Measurements from ENCODE around the gene FAM24B. TPM values are rescaled to one million over a fixed set of nuclear protein-coding genes. Genes with fewer than 3 reads are reported as not detected.

FAM24B gene
- total and polyA plus RNA-seq, 2 donors (not counting 3 experiments of a cell fraction or from before 2014, with no cell fraction given): 9.3 to 10.6 TPM

- Histone ChIP-seq H2AFZ (ENCODE audit: low read depth, low read length) (no peak overlapping the region), H3K9me3 (replicated peaks; ENCODE audit: control insufficient read depth, insufficient read depth, low read length) (no peaks in the 10 kb centered on the region), H3K4me2 (ENCODE audit: insufficient read depth, low read length) (no peak overlapping the region), H4K20me1 (replicated peaks; ENCODE audit: control insufficient read depth, extremely low read depth, insufficient read depth, low read length) (no peaks in the 10 kb centered on the region), H3K4me1 (ENCODE audit: control insufficient read depth, extremely low read depth, insufficient read depth, low read length) (no peaks in the 10 kb centered on the region), H3K79me2 (ENCODE audit: control insufficient read depth, insufficient read depth, low read length) (no peaks in the 10 kb centered on the region), H3K27me3 (ENCODE audit: control insufficient read depth in 2 of 2, insufficient read depth in 2 of 2, low read length in 2 of 2) (peaks cover 2 to 3% of the 10 kb centered on the region in 2 experiments), H3K27ac (ENCODE audit: insufficient read depth, low read depth, low read length) (no peak overlapping the region), H3K9ac (replicated peaks; ENCODE audit: extremely low read depth, insufficient read depth, low read length) (no peak overlapping the region), H3K9me1 (replicated peaks; ENCODE audit: control insufficient read depth, extremely low read depth, insufficient read depth, low read length) (no peaks in the 10 kb centered on the region), H3K4me3 (replicated peaks in 1 of 3; ENCODE audit: insufficient read depth in 1 of 3, low read depth in 1 of 3, low read length in 3 of 3) (no peak overlapping the region), H3K36me3 (ENCODE audit: control insufficient read depth in 2 of 2, extremely low read depth in 1 of 2, insufficient read depth in 2 of 2, low read length in 2 of 2) (peaks cover 0 to 2% of the 10 kb centered on the region in 2 experiments)
- dilution Hi-C loops (cut with MboI; ENCODE audit: extremely low pct_ligation_motif_present, low sequenced_read_pairs): no loop called here
- TF ChIP-seq GATA2 (IDR thresholded peaks at IDR 0.05; ENCODE audit: insufficient read depth, insufficient read length, low read depth, low read length) (no peak), MAX (IDR thresholded peaks at IDR 0.05; ENCODE audit: insufficient read depth, insufficient read length) (no peak), POLR2AphosphoS5 (IDR thresholded peaks at IDR 0.05; ENCODE audit: insufficient read depth, low read depth, low read length) (no peak), CTCF (IDR thresholded peaks at IDR 0.05; ENCODE audit: extremely low read depth in 1 of 2, insufficient read depth in 1 of 2, low read depth in 1 of 2, low read length in 2 of 2) (no peak), POLR2A (IDR thresholded peaks at IDR 0.05; ENCODE audit: low read depth, low read length) (no peak), EZH2 (IDR thresholded peaks at IDR 0.05; ENCODE audit: borderline replicate concordance, low read depth, low read length, severe bottlenecking) (no peak), MYC (IDR thresholded peaks at IDR 0.05; ENCODE audit: low read depth, low read length) (no peak), JUN (IDR thresholded peaks at IDR 0.05; ENCODE audit: borderline replicate concordance, insufficient read depth, insufficient read length, low read depth) (no peak), FOS (IDR thresholded peaks at IDR 0.05; ENCODE audit: borderline replicate concordance, insufficient read depth, low read length) (no peak)
- FAIRE-seq (no peak), DNase-seq (ENCODE audit: low read depth, low spot score) (no peak)
- no TSS peak for BruUV-seq (replicated peaks)
- POLR2A ChIA-PET: no interaction called here
- intact Hi-C loops (cut with micrococcal nuclease): no loop called here
- CTCF ChIA-PET: no interaction called here
Measured at GRCh38 chr10:122830965-122831353, 48.4 kb downstream of the FAM24B start.
